Cerebellar nuclear complex (tissue), 1 donor: ENCODE data around the gene DNASE1.

Experiments used
- DNase-seq, 2 experiments: peaks; one replicate each; lab custom pipeline; 2025; lab: John Stamatoyannopoulos, UW

The DNASE1 gene

DNA sequence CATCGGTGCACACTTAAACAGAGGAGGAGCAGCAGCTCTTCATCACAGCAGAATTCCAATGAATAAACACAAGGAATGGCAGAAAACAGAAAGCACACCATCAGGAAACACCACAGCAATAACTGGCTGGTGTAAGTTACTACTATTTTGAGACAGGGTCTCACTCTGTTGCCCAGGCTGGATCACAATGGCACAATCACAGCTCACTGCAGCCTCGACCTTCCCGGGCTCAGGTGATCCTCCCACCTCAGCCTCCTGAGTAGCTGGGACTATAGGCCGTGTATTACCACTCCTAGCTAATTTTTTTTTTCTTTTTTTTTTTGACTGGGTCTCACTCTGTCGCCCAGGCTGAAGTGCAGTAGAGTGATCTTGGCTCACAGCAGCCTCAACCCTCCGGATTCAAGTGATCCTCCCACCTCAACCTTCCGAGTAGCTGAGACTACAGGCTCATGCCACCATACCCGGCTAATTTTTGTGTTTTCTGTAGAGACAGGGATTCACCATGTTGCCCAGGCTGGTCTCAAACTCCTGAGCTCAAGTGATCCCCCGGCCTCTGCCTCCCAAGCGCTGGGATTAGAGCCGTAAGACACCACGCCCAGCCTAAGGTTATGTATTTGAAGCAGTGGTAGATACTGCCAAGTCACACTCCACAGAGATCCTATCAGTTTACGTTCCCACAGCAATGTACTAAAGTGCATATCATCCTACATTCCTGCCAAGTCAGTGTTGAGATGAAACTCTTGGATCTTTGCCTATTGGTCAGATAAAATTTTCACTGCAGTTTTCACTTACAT, 42.1 kb downstream of the DNASE1 start:
- DNase-seq, result no peak

DNA sequence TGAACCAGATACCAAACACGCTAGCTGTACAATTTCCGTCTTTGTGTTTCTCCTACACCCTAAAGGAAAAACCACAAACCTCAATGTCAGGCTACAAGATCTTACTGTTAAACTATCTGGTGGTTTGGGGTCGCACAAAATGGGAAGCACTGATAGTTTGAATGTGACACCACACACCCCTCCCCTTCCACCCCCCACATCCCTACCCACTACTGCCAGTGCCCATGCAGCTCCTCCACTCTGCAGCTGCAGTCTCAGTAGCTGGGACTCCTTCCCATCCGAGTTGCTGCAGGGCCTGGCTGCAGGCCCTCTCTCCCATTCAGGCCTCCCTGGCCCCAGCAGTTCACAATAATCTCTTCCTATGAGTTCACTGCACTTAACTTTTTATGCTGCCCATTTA, 44.5 kb downstream of the DNASE1 start:
- DNase-seq, result no peak

DNA sequence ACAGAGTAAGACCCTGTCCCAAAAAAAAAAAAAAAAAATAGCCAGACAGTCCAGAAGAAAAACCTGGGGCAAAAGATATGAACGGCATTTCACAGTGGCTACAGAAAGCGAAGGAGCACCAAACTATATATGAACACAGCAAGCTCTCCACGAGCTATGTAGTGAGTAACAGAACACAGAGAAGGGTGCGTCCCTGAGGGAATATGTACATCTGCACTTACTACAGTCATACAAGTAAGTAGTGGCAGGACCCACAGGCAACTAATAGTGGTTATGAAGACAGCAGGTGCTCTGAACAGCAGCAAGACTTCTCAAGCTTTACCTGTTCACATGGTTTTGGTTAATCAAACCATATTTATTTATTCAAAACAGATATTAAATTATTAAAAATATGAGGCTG, 47.0 kb downstream of the DNASE1 start:
- no peak for DNase-seq

DNA sequence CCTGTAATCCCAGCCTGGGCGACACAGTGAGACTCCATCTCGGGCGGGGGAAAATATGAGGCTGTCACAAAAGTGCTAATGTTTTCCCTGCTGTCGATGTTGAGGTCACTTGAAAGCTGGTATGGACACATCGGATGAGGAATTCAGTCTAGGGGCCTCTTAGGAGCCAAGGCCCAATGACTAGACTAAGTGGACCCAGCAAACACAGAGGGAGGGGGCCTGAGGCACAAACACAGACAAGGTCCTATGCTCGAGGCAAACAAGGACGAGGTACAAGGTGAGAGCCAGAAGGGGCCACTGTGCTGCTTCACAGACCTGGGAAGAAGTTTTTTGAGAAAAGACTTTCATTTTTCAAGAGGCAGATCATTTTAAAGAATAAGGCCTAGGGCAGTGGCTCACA, 47.6 kb downstream of the DNASE1 start:
- DNase-seq, result no peak

DNA sequence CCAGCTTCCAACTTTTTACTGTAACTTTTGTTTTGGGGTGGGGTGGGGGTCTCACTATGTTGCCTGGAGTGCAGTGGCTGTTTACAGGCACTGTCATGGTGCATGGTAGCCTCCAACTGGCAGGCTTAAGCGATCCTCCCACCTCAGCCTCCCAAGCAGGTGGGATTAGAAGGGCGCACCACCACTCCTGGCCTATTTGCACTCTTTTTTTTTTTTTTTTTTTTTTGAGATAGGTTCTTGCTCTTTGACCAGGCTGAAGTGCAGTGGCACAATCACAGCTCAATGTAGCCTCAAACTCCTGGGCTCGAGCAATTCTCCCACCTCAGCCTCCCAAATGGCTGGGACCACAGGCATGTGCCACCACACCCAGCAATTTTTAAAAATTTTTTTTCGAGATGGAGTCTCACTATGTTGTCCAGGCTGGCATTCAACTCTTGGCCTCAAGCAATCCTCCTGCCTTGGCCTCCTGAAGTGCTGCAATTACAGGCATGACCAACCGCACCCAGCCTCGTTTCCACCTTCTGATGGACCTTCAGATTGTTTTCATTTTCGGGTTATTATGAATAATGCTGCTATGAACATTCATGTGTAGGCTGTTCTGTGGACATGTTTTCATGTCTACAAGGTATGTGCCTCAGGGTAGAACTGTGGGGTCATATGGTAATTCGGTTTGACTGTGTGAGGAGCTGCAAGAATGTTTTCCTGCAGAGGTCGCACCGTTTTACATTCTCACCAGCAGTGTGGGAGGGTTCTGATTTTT, 51.9 kb downstream of the DNASE1 start:
- no peak for DNase-seq
